RWPE2 (cell line): ENCODE measurements around the gene SLC9A9.

ENCODE experiments used
- ATAC-seq: fragments of 200-7000 bp; cut with Tn5 transposase; 3 replicates; pipeline ENCODE4 v1.9.1; 2021; ENCODE audit warnings: low read depth
- DNase-seq: peaks from one replicate; pipeline ENCODE4 v3.0.0-alpha.2; 2020; ENCODE audit warnings: low spot score
- H3K27ac ChIP-seq: fragments of 450-650 bp; 2 replicates; pipeline ENCODE4 v1.5.1; 2017; ENCODE audit warnings: mild to moderate bottlenecking; ENCODE audit not compliant: poor library complexity, severe bottlenecking
- H3K27me3 ChIP-seq: fragments of 250-450 bp; sonication (Bioruptor Pico); 2 replicates; pipeline ENCODE4 v1.5.1; 2021; ENCODE audit warnings: mild to moderate bottlenecking, moderate library complexity; ENCODE audit not compliant: insufficient read depth, poor library complexity, severe bottlenecking
- H3K36me3 ChIP-seq: fragments of 250-450 bp; sonication (Bioruptor Pico); 2 replicates; pipeline ENCODE4 v1.5.1; 2020; ENCODE audit warnings: low read depth, mild to moderate bottlenecking, moderate library complexity
- H3K4me1 ChIP-seq: fragments of 250-450 bp; sonication (Bioruptor Pico); 2 replicates; pipeline ENCODE4 v1.5.1; 2021; ENCODE audit warnings: mild to moderate bottlenecking, moderate library complexity; ENCODE audit not compliant: insufficient read depth, poor library complexity, severe bottlenecking
- H3K4me3 ChIP-seq: fragments of 250-450 bp; sonication (Bioruptor Pico); 2 replicates; pipeline ENCODE4 v1.5.1; 2021; ENCODE audit warnings: mild to moderate bottlenecking, moderate library complexity; ENCODE audit not compliant: severe bottlenecking
- H3K9me3 ChIP-seq: fragments of 250-450 bp; sonication (Bioruptor Pico); 2 replicates; pipeline ENCODE4 v1.5.1; 2021; ENCODE audit warnings: mild to moderate bottlenecking, moderate library complexity; ENCODE audit not compliant: severe bottlenecking
- CTCF ChIP-seq: fragments of 450-650 bp; IDR thresholded peaks from one replicate; pipeline ENCODE4 v1.5.1; 2017; ENCODE audit warnings: mild to moderate bottlenecking, moderate library complexity; ENCODE audit not compliant: poor library complexity, severe bottlenecking

The SLC9A9 gene

DNA sequence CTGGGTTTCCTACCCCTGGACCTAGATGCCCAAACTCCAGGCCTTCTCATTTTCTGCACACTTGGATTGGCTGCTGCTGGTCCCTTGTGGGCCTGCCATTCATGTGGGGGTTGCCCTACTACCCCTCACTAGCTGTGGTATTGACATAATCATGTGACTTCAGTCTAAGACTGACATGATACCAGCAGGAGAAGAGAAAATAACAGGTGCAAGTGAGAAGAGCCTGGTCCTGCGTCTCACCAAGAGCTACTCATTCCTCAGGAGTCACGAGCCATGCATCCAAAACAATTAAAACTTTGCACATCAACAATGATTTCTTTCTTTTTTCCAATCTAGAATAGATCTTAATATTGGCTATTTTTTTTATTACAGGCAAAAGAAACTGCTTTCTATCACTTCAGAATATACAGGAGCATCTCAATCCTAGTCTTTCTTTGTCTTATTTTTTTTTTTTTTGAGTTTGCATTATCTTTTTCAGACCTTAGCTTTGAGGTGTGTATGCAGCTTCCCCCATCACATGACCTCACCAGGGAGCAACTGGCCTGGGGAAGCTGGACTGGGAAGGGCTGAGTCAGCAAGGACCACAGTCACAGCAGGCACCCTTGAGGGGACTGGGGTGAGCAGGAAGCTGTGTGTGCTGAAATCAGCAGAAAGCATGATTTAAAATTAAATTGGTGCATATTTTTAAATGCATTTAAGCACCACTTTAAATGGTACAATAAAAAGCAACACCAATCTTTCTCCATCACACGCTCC lies 27.6 kb downstream of the SLC9A9 start:
- no peak overlapping the region for H3K27ac ChIP-seq
- no peaks in the 10 kb centered on the region for H3K9me3 ChIP-seq
- H3K4me3 ChIP-seq, result no peak overlapping the region
- ATAC-seq, result no peak
- no peaks in the 10 kb centered on the region for H3K36me3 ChIP-seq
- no peak for DNase-seq
- H3K27me3 ChIP-seq, result no peaks in the 10 kb centered on the region
- H3K4me1 ChIP-seq, result no peaks in the 10 kb centered on the region
- TF ChIP-seq CTCF, result no peak

DNA sequence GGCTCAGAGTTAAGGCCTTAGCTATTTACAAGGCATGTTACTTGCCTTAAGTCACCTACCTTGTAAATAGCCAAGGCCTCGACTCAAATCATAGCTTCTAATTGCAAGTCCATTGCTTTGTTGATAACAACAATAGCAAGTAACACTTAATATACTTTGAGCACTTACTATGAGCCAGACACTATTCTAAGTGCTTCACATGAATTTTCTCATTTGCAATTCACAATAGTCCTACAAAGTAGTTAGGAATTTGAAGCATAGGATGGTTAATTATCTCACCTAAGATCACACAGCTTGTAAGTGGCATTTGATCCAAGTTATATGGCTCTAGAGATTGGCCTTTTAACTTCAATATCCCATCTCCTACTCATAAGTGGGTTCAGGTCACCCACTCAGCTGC lies 28.4 kb downstream of the SLC9A9 start:
- H3K4me3 ChIP-seq, result no peak overlapping the region
- no peaks in the 10 kb centered on the region for H3K36me3 ChIP-seq
- TF ChIP-seq CTCF, result no peak
- H3K4me1 ChIP-seq, result no peaks in the 10 kb centered on the region
- H3K27ac ChIP-seq, result no peak overlapping the region
- no peaks in the 10 kb centered on the region for H3K27me3 ChIP-seq
- H3K9me3 ChIP-seq, result no peaks in the 10 kb centered on the region
- DNase-seq (no peak), ATAC-seq (no peak)

DNA sequence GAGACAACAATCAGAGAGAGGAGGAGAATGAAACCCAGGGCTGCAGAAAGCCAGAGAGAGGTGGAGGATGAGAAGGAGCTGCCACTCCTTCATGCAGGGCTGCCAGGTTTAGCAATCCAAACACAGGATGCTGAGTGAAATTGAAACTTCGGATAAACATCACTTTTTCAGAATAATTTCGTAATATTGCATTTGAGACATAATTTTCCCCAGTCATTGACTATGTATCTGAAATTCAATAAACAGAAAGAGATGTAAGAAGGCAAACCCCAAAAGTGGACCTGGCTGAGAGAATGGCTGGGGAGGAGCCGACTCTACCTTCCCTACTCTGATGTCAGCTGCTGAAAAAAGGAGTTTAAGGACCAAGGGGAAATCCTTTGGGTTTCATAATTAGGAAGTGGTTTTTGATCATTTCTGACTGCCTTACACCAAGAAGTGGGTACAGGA lies 33.8 kb downstream of the SLC9A9 start:
- ATAC-seq (no peak), DNase-seq (no peak)
- no peak for TF ChIP-seq CTCF
- Histone ChIP-seq H3K9me3 (no peaks in the 10 kb centered on the region), H3K4me3 (no peak overlapping the region), H3K4me1 (no peaks in the 10 kb centered on the region), H3K36me3 (no peaks in the 10 kb centered on the region), H3K27ac (no peak overlapping the region), H3K27me3 (no peaks in the 10 kb centered on the region)

DNA sequence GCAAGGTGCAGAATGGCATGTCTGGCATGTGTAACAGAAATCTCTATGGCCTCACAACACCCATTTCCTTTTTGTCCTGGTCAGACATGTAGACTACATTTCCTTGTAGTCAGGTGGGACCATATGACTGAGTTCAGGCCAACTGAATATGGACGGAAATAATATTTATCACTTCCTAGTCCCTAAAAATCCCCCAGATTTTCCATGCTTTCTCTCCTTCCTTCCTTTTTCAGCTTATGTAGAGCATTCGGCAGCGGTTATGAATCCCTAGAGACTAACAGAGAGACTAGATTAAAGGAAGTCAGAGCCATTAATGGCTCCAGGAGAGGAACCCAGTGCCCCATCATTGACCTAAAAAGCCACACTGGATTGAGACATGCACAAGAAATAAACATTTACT lies 35.8 kb downstream of the SLC9A9 start:
- Histone ChIP-seq H3K27me3 (no peaks in the 10 kb centered on the region), H3K4me3 (no peak overlapping the region), H3K9me3 (no peaks in the 10 kb centered on the region), H3K36me3 (no peaks in the 10 kb centered on the region), H3K27ac (no peak overlapping the region), H3K4me1 (no peaks in the 10 kb centered on the region)
- DNase-seq (no peak), ATAC-seq (no peak)
- TF ChIP-seq CTCF, result no peak

DNA sequence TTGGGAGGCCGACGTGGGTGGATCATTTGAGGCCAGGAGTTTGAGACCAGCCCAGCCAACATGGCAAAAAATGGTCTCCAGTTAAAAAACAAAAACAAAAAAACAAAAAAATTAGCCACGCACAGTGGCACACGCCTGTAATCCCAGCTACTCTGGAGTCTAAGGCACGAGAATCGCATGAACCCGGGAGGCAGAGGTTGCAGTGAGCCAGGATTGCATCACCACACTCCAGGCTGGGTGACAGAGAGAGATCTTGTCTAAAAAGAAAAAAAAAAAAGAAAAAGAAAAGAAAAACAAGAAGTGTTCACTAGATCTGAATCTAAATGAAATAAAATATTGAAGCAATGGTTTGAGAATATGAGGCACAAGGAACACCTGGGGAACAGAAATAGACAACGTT lies 36.7 kb downstream of the SLC9A9 start:
- no peak overlapping the region for H3K27ac ChIP-seq
- no peak for TF ChIP-seq CTCF
- H3K4me3 ChIP-seq, result no peak overlapping the region
- H3K36me3 ChIP-seq, result no peaks in the 10 kb centered on the region
- no peaks in the 10 kb centered on the region for H3K27me3 ChIP-seq
- no peaks in the 10 kb centered on the region for H3K9me3 ChIP-seq
- ATAC-seq, result no peak
- H3K4me1 ChIP-seq, result no peaks in the 10 kb centered on the region
- DNase-seq, result no peak
